Stimulated activated CD4-positive, alpha-beta T cell treated with anti-CD3 and anti-CD28 coated beads, Interleukin-15, amount 100 ng/mL, for 24 hours (primary cell): ENCODE measurements around the gene ALOX5.

Source experiments
- DNase-seq: peaks from one replicate; pipeline ENCODE4 v3.0.0-alpha.2; 2020

The ALOX5 gene

GRCh38 chr10:45444976-45445898, 71.2 kb downstream of the ALOX5 start:
- no peak for DNase-seq

DNA sequence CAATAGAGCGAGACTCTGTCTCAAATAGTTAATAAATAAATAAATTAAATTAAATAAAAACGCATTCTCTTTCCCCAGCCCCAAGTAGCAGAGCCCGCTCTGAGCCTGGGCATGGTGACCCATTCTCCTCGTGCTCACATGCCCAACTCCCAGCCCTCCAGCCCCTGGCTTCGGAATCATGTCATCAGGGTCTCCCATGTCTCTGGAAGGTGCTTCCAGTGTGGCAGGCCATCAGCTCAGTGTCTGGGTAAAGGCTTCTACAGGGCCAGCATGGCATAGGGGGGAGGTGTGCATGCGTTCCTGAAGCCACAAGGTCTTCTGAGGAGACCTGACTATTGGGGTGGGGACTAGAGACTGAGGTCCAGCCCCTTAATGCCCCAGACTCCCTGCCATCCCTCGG, 72.8 kb downstream of the ALOX5 start:
- DNase-seq = no peak

GRCh38 chr10:45447416-45447815, 73.4 kb downstream of the ALOX5 start:
- DNase-seq = no peak

- DNase-seq = no peak
Measured at GRCh38 chr10:45450866-45451265, 76.8 kb downstream of the ALOX5 start.

DNA sequence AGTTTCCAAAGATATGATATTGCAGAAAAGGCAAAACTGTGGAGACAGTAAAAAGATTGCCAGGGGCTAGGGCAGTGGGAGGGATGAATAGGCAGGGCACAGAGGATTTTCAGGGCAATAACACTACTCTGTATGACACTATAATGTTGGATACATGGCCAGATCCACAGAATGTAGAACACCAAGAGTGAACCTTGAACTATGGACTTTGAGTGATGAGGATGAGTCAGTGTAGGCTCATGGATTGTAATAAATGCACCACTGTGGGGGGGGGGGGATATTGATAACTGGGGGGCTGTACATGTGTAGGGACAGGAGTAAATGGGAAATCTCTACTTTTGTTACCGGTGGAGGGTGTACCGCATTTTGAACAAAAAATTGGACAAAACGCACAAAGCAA, 77.4 kb downstream of the ALOX5 start:
- no peak for DNase-seq

- DNase-seq = no peak
Measured at GRCh38 chr10:45452268-45452667, 78.3 kb downstream of the ALOX5 start.

DNA sequence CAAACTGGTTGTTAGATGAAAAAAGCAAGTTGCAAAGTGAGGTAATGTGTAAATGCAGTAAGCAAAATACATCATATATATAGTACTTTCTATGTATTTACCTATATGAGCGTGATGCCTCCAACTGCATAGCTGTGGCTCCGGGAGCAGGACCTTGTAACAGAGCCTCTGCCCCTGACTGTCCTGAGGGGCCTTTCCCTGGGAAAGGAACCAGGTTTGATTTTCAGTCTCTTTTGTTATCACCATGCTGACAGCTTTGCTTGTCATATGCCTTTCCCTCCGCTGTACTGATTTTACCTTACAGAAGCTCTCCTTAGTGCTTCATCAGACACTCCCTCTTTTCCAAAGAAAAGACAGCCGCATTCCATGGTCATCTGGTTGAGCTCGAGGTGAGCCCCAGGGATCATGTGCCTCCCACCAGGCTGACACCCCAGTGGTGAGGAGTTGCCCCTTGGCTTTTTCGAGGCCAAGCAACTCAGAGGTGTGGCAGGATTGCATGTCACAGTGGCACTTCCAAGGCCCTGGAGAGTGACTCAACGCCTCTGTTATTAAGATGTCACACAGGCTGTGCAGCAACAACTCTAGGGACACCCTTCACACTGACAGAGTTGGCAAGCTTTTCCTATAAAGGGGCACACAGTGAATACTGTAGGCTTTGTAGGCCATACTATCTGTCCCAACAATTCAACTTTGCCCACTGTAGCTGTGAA, 78.9 kb downstream of the ALOX5 start:
- no peak for DNase-seq

- no peak for DNase-seq
Measured at GRCh38 chr10:45453639-45454255, 79.7 kb downstream of the ALOX5 start.

DNA sequence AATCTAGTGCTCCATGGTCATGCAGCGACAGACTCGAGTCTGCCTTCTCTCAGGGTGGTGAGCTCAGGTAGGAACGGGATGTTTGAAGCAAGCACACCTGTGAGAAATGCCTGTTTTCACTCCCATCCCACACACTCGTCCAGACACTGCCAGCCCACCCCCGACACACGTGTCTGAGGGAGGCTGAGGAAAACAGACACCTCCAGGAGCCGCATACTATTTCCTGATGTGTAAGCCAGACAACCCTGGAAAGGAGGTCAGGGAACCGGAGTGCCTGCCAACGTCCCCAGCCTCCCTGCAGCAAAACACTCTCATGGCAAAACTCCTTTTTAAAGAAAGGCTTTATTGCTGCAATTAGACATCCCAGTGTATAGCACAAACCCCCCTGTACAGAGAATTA, 80.2 kb downstream of the ALOX5 start:
- DNase-seq = no peak

- no peak for DNase-seq
Measured at GRCh38 chr10:45454859-45455258, 80.8 kb downstream of the ALOX5 start.

- DNase-seq = no peak
Measured at GRCh38 chr10:45456233-45456632, 82.2 kb downstream of the ALOX5 start.

- DNase-seq = no peak
Measured at GRCh38 chr10:45456822-45457221, 82.8 kb downstream of the ALOX5 start.

GRCh38 chr10:45457487-45457886, 83.5 kb downstream of the ALOX5 start:
- DNase-seq = no peak

- no peak for DNase-seq
Measured at GRCh38 chr10:45460235-45460878, 86.3 kb downstream of the ALOX5 start.

- DNase-seq = no peak
Measured at GRCh38 chr10:45461034-45461433, 87.0 kb downstream of the ALOX5 start.

- DNase-seq = no peak
Measured at GRCh38 chr10:45463244-45464116, 89.5 kb downstream of the ALOX5 start.

- DNase-seq = peak; percentile 84
Measured at GRCh38 chr10:45464958-45465567, 91.0 kb downstream of the ALOX5 start.

- DNase-seq = no peak
Measured at GRCh38 chr10:45466784-45467183, 92.8 kb downstream of the ALOX5 start.

GRCh38 chr10:45468079-45468478, 94.1 kb downstream of the ALOX5 start:
- DNase-seq = no peak

DNA sequence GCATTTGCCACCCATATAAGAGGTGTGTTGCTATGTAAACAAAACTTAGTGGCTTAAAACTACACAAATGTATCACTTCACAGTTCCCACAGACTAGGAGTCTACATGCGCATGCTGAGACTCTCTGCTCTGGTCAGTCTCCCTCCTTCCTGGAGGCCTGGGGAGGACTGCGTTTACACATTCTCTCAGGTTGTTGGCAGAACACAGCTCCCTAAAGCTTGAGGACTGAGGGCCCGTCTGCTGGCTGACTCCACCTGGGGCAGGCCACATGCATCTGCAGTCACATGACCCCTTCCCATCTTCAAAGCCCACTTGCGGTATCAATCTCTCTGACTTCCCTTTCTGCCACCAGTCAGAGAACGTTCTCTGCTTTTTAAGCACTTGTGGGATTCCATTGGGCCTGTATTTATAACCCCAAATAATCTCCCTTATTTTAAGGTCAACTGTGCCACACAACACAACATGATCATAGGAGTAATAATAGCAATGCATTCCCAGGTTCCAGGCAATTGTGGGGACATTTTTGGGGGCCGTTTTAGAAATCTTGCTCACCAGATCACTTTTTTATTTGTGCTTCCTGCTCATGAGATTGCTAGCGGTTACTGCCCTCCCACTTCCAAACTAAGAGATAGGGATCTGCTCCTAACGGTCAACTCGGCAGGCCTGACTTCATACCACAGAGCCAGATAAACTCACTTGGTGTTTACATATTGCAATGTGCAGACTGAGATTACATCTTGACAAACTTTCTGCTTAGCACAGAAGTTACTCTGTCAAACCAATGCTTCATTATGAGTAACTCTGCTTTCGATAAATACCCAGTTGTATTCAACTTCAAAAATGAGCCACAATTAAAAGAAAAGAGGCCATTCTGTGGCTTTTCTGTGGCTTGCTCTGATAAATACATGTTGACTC, 96.3 kb downstream of the ALOX5 start:
- peak; percentile 38 for DNase-seq

- no peak for DNase-seq
Measured at GRCh38 chr10:45471059-45471458, 97.0 kb downstream of the ALOX5 start.
